Hepatocyte (in vitro differentiated cells): ENCODE data around the gene MRGPRD. TPM values are rescaled to one million over a fixed set of nuclear protein-coding genes. Genes with fewer than 3 reads are reported as not detected.

Experiments used
- DNase-seq: peaks from one replicate; pipeline ENCODE4 v3.0.0-alpha.2; 2016; ENCODE audit warnings: low spot score
- H2AFZ ChIP-seq: fragments of 200-600 bp; sonication (generic); 2 replicates; pipeline ENCODE4 v1.6.0; 2016; ENCODE audit warnings: antibody characterized with exemption, mild to moderate bottlenecking
- H3K27ac ChIP-seq: fragments of 200-600 bp; sonication (generic); 2 replicates; pipeline ENCODE4 v1.5.1; 2016; ENCODE audit warnings: mild to moderate bottlenecking
- H3K27me3 ChIP-seq: fragments of 200-600 bp; sonication (generic); 2 replicates; pipeline ENCODE4 v1.6.1; 2016
- H3K36me3 ChIP-seq: fragments of 200-600 bp; sonication (generic); replicated peaks from 2 replicates; pipeline ENCODE4 v1.5.1; 2016; ENCODE audit warnings: low read depth; ENCODE audit not compliant: insufficient read depth
- H3K4me1 ChIP-seq: fragments of 200-600 bp; sonication (generic); 2 replicates; pipeline ENCODE4 v1.5.1; 2016; ENCODE audit warnings: mild to moderate bottlenecking, moderate library complexity; ENCODE audit not compliant: insufficient read depth
- H3K4me2 ChIP-seq: fragments of 200-600 bp; sonication (generic); 2 replicates; pipeline ENCODE4 v1.6.0; 2016
- H3K4me3 ChIP-seq: fragments of 200-600 bp; sonication (generic); 2 replicates; pipeline ENCODE4 v1.5.1; 2016; ENCODE audit warnings: mild to moderate bottlenecking
- H3K79me2 ChIP-seq: fragments of 200-600 bp; sonication (generic); 2 replicates; pipeline ENCODE4 v1.6.0; 2017; ENCODE audit warnings: mild to moderate bottlenecking
- H3K9me2 ChIP-seq: fragments of 200-600 bp; sonication (generic); replicated peaks from 2 replicates; pipeline ENCODE4 v1.6.0; 2017; ENCODE audit warnings: mild to moderate bottlenecking; ENCODE audit not compliant: insufficient read depth
- H3K9me3 ChIP-seq: fragments of 200-600 bp; sonication (generic); 2 replicates; pipeline ENCODE4 v1.5.1; 2016; ENCODE audit warnings: low read depth, mild to moderate bottlenecking
- H4K20me1 ChIP-seq: fragments of 200-600 bp; sonication (generic); 2 replicates; pipeline ENCODE4 v1.6.0; 2016; ENCODE audit warnings: mild to moderate bottlenecking; ENCODE audit not compliant: insufficient read depth, poor library complexity, severe bottlenecking
- CTCF ChIP-seq: fragments of 200-600 bp; sonication (generic); IDR thresholded peaks from 2 replicates; pipeline ENCODE4 v1.5.1; 2016; ENCODE audit warnings: antibody characterized with exemption, mild to moderate bottlenecking; ENCODE audit not compliant: poor library complexity
- EZH2 ChIP-seq: fragments of 200-600 bp; sonication (generic); IDR thresholded peaks from 2 replicates; pipeline ENCODE4 v1.6.1; 2016; ENCODE audit warnings: antibody characterized with exemption, mild to moderate bottlenecking, borderline replicate concordance
- EZH2phosphoT487 ChIP-seq: fragments of 200-600 bp; sonication (generic); IDR thresholded peaks from one replicate; pipeline ENCODE4 v1.6.1; 2018; ENCODE audit warnings: antibody characterized with exemption, mild to moderate bottlenecking, low read depth, moderate library complexity; ENCODE audit not compliant: unreplicated experiment, severe bottlenecking
- WGBS: methylation state at CpG from one replicate; pipeline ENCODE4 v1.1.6; 2016; ENCODE audit warnings: low lambda C conversion rate; ENCODE audit errors: missing lambda C conversion rate; 5-methylcytosine and 5-hydroxymethylcytosine counted together
- polyA plus RNA-seq: library from polyadenylated mRNA; unstranded; fragments of >200 nt; fragmentation: Nextera tagmentation; extraction: Ambion mirVana; gene quantifications from 2 replicates; pipeline ENCODE4 v1.2.1, GENCODE V29; 2016
- total RNA-seq: library from RNA; depleted of rRNA; stranded (reverse); fragments of >200 nt; gene quantifications from 2 replicates; pipeline ENCODE4 v1.2.3, GENCODE V29; 2014

Gene MRGPRD
- total and polyA plus RNA-seq, 2 experiments from 2014 or later: not detected

- no peaks in the 10 kb centered on the region for H3K9me3 ChIP-seq
- H3K27me3 ChIP-seq: no peaks in the 10 kb centered on the region
- H4K20me1 ChIP-seq: no peaks in the 10 kb centered on the region
- no peaks in the 10 kb centered on the region for H3K36me3 ChIP-seq
- no peaks in the 10 kb centered on the region for H3K79me2 ChIP-seq
- no peak overlapping the region for H3K4me3 ChIP-seq
- no peaks in the 10 kb centered on the region for H3K9me2 ChIP-seq
- TF ChIP-seq CTCF: no peak
- TF ChIP-seq EZH2phosphoT487: no peak
- TF ChIP-seq EZH2: no peak
- no peak overlapping the region for H2AFZ ChIP-seq
- no peak for DNase-seq
- no peak overlapping the region for H3K27ac ChIP-seq
- 85% methylated on average over 8 of the region's 8 CpGs for WGBS
- H3K4me1 ChIP-seq: no peaks in the 10 kb centered on the region
- no peak overlapping the region for H3K4me2 ChIP-seq
These were observed 9.7 kb downstream of the MRGPRD start for GRCh38 chr11:68970921-68971636.

GRCh38 chr11:68969386-68969785 lies 11.4 kb downstream of the MRGPRD start:
- H3K9me2 ChIP-seq: no peaks in the 10 kb centered on the region
- WGBS: 81% methylated on average over 8 of the region's 8 CpGs

GRCh38 chr11:68968306-68969250 lies 12.2 kb downstream of the MRGPRD start:
- 80% methylated on average over 29 of the region's 29 CpGs for WGBS
- Histone ChIP-seq H2AFZ (no peak overlapping the region), H3K4me2 (no peak overlapping the region), H3K9me3 (no peaks in the 10 kb centered on the region), H3K27ac (no peak overlapping the region), H4K20me1 (no peaks in the 10 kb centered on the region), H3K4me1 (no peaks in the 10 kb centered on the region), H3K79me2 (no peaks in the 10 kb centered on the region), H3K36me3 (no peaks in the 10 kb centered on the region), H3K4me3 (no peak overlapping the region), H3K9me2 (no peaks in the 10 kb centered on the region), H3K27me3 (no peaks in the 10 kb centered on the region)
- TF ChIP-seq EZH2phosphoT487 (no peak), EZH2 (no peak), CTCF (no peak)
- no peak for DNase-seq

More at GRCh38 chr11:68969386-68969785, 11.4 kb downstream of the MRGPRD start:
- Histone ChIP-seq H3K27ac (no peak overlapping the region), H3K4me2 (no peak overlapping the region), H4K20me1 (no peaks in the 10 kb centered on the region), H3K27me3 (no peaks in the 10 kb centered on the region), H3K4me3 (no peak overlapping the region), H3K4me1 (no peaks in the 10 kb centered on the region), H3K9me3 (no peaks in the 10 kb centered on the region), H3K36me3 (no peaks in the 10 kb centered on the region), H2AFZ (no peak overlapping the region), H3K79me2 (no peaks in the 10 kb centered on the region)
- TF ChIP-seq CTCF (no peak), EZH2 (no peak), EZH2phosphoT487 (no peak)
- no peak for DNase-seq
